ENCODE measurements around the gene ACTR3C. TPM values are rescaled to one million over a fixed set of nuclear protein-coding genes. Genes with fewer than 3 reads are reported as not detected.
"Not testable (repeated sequence)": the region's sequence is repeated elsewhere in the genome, so short reads cannot be mapped to it uniquely, and the experiment has no call there.

Gene ACTR3C
- total and polyA plus RNA-seq, 8 donors = 2.3 to 68.7 (median 9.7) TPM

DNA sequence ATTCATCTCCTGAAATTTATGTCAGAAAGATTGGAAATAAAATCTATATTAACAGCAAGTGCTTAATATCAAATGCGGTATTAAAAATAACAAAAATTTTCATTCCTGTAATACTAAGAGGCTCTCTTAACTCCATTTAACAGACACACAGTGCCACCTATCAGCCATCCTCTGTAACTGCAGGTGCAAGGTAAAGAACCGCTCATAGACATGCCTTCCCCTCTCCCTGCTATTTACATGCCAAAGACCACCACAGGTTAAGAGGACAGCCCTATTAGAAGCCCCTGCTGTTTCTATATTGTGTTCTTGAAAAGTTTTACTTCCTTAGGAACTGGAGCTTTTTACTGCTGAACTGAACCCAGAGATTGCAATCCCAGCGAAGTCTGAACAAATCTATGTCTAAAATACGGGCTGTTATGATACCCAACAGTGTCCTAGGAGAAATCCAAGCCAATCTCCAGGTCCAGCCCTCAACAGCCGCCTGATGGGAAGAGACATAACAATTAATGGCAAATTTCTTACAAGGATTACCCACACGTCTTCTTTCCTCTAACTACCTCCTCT lies 47.1 kb downstream of the ACTR3C start:
- H3K4me3 ChIP-seq; H3K4me1 ChIP-seq; H3K27me3 ChIP-seq; H3K9me3 ChIP-seq; intact Hi-C loops (cut with DNase I; ENCODE audit: low total_unique reads); H3K36me3 ChIP-seq; H3K27ac ChIP-seq: not testable (repeated sequence)
- TF ChIP-seq, protein P1, sequence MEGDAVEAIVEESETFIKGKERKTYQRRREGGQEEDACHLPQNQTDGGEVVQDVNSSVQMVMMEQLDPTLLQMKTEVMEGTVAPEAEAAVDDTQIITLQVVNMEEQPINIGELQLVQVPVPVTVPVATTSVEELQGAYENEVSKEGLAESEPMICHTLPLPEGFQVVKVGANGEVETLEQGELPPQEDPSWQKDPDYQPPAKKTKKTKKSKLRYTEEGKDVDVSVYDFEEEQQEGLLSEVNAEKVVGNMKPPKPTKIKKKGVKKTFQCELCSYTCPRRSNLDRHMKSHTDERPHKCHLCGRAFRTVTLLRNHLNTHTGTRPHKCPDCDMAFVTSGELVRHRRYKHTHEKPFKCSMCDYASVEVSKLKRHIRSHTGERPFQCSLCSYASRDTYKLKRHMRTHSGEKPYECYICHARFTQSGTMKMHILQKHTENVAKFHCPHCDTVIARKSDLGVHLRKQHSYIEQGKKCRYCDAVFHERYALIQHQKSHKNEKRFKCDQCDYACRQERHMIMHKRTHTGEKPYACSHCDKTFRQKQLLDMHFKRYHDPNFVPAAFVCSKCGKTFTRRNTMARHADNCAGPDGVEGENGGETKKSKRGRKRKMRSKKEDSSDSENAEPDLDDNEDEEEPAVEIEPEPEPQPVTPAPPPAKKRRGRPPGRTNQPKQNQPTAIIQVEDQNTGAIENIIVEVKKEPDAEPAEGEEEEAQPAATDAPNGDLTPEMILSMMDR (IDR thresholded peaks at IDR 0.05) = peak in 5 of 7 experiments; percentile 27 to 79 (median 61)
- 57 to 61% (median 60%) methylated on average over 6 of the region's 6 CpGs for WGBS, 5 donors
- DNase-seq = peak in 1 of 2 donors; percentile 29

DNA sequence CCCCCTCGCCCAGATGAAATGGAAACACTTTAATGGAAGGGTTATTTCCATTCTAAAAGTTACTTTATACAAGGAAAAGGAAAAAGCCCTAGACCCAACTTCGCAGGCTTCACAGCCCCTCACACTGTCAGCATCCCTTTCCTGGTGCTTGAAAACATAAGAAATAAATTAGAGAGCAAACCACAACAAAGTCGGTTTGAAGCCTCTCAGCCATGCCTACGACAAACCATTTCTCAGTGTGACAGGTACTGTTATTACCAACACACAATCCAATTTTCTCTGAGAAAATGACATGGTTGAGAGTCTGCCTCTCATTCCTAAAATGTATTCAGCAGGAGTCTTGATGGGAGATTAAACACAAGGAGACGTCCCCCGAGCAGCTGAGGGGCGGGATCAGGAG lies 51.4 kb downstream of the ACTR3C start:
- WGBS, 5 donors = 70 to 100% (median 84%) methylated on average over 2 to 6 of the region's 7 CpGs
- H3K27ac ChIP-seq; H3K4me3 ChIP-seq; H3K27me3 ChIP-seq; H3K4me1 ChIP-seq; H3K9me3 ChIP-seq; DNase-seq; H3K36me3 ChIP-seq; intact Hi-C loops (cut with DNase I; ENCODE audit: low total_unique reads): not testable (repeated sequence)

DNA sequence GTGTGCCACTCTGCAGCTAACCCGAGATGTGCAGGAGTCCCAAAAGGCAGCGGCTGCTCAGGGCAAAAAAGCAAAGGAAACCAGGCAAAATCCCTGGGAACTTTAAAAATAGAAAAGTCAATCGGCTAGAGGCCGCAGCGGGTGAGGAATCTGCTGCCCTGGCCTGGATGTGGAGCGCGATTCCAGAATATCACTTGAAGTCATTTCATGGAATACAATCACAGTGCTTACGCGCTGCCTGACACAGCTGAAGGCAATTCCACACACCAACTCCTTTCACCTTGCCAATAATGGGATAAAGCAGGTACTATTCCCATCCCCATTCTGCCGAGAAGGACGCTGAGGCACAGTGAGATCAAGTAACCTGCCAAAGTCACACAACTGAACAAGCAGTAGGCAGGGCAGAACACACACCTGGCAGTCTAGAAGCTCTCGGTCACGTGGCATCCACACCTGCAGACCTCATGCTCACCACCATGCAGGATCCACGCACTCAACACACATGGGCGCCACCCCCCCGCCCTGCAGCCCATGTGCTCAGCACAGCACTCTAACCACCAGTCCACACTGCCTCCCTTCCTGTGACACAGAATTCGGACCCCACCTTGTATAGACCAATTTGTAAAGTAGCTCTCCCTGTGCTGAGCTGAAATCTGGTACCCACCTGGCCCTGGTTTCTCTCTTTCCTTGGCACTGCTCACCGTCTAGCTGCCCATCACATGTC lies 53.1 kb downstream of the ACTR3C start:
- intact Hi-C loops (cut with DNase I; ENCODE audit: low total_unique reads); DNase-seq; H3K27ac ChIP-seq; H3K4me1 ChIP-seq; H3K36me3 ChIP-seq; H3K4me3 ChIP-seq; H3K9me3 ChIP-seq; H3K27me3 ChIP-seq: not testable (repeated sequence)
- 96 to 100% (median 98%) methylated on average over 2 to 9 of the region's 18 CpGs for WGBS, 5 donors

DNA sequence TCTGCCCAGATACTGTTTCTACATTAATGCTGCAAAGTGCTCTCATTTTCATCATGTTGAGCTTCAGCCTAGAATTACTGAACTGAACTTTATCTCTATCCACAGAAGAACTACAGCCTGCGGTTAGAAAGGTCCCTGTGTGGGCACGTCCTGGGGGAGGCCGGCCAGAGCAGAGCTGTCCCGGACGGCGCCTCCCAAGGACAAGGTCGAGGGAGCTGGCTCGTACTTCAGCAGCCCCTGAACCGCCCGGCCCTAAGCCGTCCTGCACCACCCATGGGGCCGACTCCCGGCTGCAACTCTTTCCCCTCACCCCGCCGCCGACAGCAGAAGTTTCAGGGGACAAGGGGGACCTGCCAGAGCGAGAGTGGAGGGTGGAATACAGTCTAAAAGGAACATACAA lies 54.5 kb downstream of the ACTR3C start:
- H3K27ac ChIP-seq; DNase-seq; H3K4me1 ChIP-seq; intact Hi-C loops (cut with DNase I; ENCODE audit: low total_unique reads); H3K9me3 ChIP-seq; H3K4me3 ChIP-seq; H3K27me3 ChIP-seq; H3K36me3 ChIP-seq: not testable (repeated sequence)
- WGBS, 5 donors = no CpG with 5 or more reads among the region's 17 CpGs

DNA sequence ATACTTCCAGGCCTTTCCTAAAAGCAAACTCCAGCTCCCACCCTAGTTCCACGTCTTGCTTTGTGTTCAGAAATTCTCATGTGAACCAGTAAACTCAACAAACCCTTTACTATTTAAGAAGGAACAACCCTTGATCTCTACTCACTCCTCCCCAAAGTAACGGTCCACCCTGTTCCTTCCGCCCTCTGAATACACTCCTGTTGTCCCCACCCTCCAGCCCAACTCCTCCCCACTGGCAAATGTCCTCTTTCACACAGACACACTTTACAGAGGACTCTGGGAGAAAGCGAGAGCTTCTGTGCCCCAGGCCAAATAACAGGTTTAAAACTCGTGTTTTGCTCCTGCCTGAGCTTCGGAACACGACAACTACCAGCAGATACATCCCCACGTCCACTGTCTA lies 55.1 kb downstream of the ACTR3C start:
- H3K9me3 ChIP-seq; H3K27me3 ChIP-seq; H3K27ac ChIP-seq; intact Hi-C loops (cut with DNase I; ENCODE audit: low total_unique reads); H3K36me3 ChIP-seq; H3K4me3 ChIP-seq; DNase-seq; H3K4me1 ChIP-seq: not testable (repeated sequence)
- WGBS, 5 donors = 70 to 85% (median 76%) methylated on average over 1 of the region's 8 CpGs; no CpG with 5 or more reads in 1 of the 5 donors

DNA sequence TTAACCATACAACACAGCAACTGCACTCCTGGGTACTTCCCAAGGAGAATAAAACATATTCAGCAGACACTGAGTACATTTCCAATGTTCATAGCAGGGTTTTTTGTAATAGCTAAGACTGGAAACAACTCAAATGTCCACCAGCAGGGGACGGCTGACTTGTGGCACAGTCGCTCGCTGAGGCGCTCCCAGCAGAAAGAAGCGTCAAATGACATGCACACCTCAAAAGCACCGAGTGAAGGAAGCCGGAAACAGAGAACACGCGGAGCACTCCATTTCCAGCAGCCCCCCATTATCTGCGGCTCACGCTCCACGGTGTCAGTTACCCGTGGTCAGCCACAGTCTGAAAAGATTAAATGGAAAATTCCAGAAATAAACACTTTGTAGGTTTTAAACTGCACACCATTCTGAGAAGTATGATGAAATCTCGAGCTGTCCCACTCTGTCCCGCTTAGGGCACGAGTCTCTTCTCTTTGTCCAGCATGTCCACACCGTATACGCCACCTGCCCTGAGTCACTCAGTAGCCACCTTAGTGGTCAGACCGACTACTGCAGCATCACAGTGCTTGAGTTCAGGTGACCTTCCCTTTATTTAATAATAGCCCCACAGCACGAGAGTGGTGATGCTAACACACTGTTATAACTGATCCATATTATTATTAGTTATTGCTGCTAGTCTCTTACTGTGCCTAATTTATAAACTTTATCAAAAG lies 56.2 kb downstream of the ACTR3C start:
- 75 to 87% (median 85%) methylated on average over 20 of the region's 20 CpGs for WGBS, 5 donors
- H3K9me3 ChIP-seq; intact Hi-C loops (cut with DNase I; ENCODE audit: low total_unique reads); H3K27me3 ChIP-seq; H3K27ac ChIP-seq; H3K4me3 ChIP-seq; DNase-seq; H3K36me3 ChIP-seq; H3K4me1 ChIP-seq: not testable (repeated sequence)

DNA sequence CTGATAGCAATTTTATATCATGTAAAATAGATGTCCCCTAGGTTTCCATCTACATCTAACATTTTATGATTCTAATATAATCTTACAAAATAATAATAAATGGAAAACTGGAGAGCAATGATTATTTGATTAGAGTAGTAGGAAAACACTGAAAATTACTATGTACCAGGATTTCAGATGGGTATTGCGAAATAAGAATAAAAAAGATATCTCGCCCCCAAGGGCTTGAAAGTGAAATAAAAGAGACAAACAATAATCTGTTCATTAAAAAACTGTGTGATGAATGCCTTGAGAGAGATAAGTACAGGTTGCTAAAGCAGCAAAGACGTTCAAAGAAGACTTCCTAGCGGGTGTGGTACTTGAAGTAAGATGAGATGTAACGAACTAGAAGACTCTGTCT lies 60.7 kb downstream of the ACTR3C start:
- H3K4me3 ChIP-seq; H3K36me3 ChIP-seq; H3K27me3 ChIP-seq; intact Hi-C loops (cut with DNase I; ENCODE audit: low total_unique reads); DNase-seq; H3K9me3 ChIP-seq; H3K27ac ChIP-seq; H3K4me1 ChIP-seq: not testable (repeated sequence)
- WGBS, 5 donors = 78 to 88% (median 83%) methylated on average over 5 of the region's 5 CpGs

DNA sequence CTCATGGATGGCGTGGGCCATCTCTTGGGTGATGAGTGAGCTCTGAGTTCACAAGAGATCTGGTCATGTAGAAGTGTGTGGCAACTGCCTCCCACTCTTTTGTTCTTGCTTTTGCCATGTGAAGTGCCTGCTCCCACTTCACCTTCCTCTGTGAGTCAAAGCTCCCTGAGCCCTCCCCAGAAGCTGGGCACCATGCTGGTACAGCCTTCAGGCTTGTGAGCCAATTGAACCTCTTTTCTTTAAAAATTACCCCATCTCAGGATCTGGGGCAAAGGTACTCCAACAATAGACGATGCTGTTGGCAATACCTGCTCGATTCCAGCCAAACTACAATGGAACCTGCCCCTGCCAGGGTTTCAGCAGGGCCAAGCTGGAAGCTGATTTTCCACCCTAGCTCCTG lies 75.6 kb downstream of the ACTR3C start:
- H3K4me3 ChIP-seq; H3K36me3 ChIP-seq; H3K4me1 ChIP-seq; intact Hi-C loops (cut with DNase I; ENCODE audit: low total_unique reads); H3K9me3 ChIP-seq; H3K27me3 ChIP-seq; DNase-seq; H3K27ac ChIP-seq: not testable (repeated sequence)
- 91 to 100% (median 95%) methylated on average over 2 of the region's 3 CpGs for WGBS, 5 donors

DNA sequence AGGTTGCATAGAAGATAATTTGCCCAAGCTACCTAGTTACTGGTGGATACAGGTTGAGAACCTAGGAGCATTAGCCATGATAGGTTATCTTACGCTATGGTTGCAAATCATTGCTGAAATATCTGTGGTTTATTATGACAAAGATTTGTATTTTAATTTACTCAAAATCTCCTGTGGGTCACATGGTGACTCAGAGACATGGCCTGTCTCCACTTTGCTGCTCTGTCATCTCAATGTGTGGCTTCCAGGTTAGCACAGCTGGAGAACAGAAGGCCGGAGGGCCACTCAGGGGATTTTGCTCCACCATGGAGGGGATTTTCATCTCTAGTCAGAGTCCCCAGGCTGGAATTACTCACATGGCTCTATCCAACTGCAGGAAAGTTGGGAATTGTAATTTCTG lies 78.1 kb downstream of the ACTR3C start:
- H3K4me3 ChIP-seq; DNase-seq; H3K36me3 ChIP-seq; intact Hi-C loops (cut with DNase I; ENCODE audit: low total_unique reads); H3K4me1 ChIP-seq; H3K27me3 ChIP-seq; H3K9me3 ChIP-seq; H3K27ac ChIP-seq: not testable (repeated sequence)
- 75 to 92% (median 85%) methylated on average over 1 to 2 of the region's 2 CpGs for WGBS, 5 donors

DNA sequence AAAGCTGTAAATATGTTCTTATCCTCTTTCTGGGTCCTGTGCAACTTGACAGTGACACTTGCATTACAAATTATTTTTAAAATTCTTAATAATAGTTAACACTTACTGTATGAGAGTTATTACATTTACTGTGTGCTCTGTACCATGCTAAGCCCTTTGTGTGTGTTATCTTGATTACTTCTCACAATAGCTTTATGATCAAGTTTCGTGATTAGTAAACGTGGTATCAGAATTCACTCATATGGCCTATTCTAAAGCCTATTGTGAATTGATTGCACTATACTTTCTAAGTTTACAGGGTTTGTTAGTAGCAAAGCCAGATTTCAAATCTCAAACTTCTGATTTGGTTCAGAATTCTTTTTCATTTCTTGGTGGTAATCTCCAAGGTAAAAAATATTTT lies 80.4 kb downstream of the ACTR3C start:
- H3K4me3 ChIP-seq; H3K36me3 ChIP-seq; H3K9me3 ChIP-seq; H3K27ac ChIP-seq; H3K27me3 ChIP-seq; intact Hi-C loops (cut with DNase I; ENCODE audit: low total_unique reads); H3K4me1 ChIP-seq; DNase-seq: not testable (repeated sequence)
- 47 to 62% (median 52%) methylated on average over 2 of the region's 2 CpGs for WGBS, 5 donors

DNA sequence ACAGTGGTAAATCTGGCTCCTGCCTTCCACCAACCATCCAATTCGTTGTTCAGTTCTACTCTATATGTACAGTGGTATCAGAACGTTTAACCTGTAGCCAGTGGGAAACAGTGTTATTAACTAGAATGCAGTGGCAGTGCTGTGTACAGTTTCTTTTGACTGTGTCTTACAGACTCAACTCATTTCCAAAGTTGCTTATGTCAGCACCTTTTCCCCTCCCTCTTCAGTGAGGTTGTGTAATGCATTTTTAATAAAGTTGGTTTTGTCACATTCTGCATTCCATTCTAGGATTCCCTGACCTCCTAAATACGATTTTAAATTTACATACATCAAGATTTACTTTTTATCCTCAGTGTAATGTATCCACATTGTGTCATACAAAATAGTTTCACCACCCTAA lies 97.9 kb downstream of the ACTR3C start:
- intact Hi-C loops (cut with DNase I; ENCODE audit: low total_unique reads); H3K36me3 ChIP-seq; H3K4me1 ChIP-seq; H3K27ac ChIP-seq; H3K4me3 ChIP-seq; DNase-seq: not testable (repeated sequence)
- WGBS, 5 donors = 59 to 72% (median 62%) methylated on average over 3 of the region's 3 CpGs
- Histone ChIP-seq H3K27me3 (peaks cover 0 to 13% (median 5%) of the 10 kb centered on the region in 3 donors), H3K9me3 (peaks cover 0 to 11% (median 4%) of the 10 kb centered on the region in 4 donors)

Measured in stomach (tissue), 9 donors.